ENCODE results near the gene NYAP2. TPM values are rescaled to one million over a fixed set of nuclear protein-coding genes. Genes with fewer than 3 reads are reported as not detected.

NYAP2 gene
- total and polyA plus RNA-seq, 10 of the 15 experiments (the other 5 are each of a cell fraction or from before 2014, with no cell fraction given): 0.03 TPM; not detected in 9

DNA sequence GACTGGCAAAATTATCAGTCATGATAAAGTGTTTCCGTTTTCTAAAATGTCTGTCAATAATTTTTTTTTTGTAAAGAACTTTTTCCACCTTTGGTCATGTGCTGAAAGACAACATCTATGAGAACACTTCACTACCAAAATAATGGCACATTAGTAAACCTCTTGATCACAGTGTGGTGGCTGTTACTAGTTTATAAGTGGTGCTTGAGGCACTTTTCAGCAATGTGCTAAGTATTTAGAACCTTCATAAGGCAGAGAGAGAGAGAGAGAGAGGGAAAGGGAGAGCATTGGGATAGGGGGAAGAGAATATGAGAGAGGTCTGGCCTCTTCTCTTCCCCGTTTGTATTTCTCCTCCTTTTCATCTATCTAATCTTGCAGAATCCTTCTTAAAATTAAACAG is 1.1 kb upstream of the NYAP2 start (continued):
- TF ChIP-seq EZH2 (IDR thresholded peaks at IDR 0.05; ENCODE audit: borderline replicate concordance, control insufficient read depth, low read depth, low read length) (no peak), LARP7 (IDR thresholded peaks at IDR 0.05) (no peak)

DNA sequence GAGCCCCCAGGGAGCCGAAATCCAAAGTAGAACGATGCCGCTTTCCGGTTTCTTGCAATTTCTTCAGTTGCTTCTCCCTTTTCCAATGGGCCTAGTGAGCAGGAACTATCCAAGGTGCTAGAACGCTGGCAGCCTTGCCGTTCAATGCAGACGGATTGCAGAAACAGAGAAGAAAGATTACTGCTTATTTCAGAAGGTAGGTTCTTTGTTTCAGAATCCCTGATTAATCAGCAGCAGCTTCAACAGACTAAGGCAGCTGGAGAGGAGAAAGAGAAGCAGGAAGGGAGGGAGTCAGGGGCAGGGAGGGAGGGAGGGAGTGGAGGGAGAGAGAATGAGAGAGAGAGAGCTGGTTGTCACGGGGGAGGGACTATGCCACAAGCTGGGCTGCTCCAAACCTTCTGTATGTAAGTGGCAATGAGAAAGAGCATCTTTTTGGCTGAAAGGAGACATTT is 576 bp downstream of the NYAP2 start:
- ChIA-PET CTCF (interaction anchor here (1.1 kb wide), 1 partner anchor 117 kb away, joined by 3 read pairs; no protein-coding TSS in a partner anchor), POLR2A (no interaction called here)

More for the DNA sequence above, 576 bp downstream of the NYAP2 start:
- no peaks in the 10 kb centered on the region for H4K20me1 ChIP-seq (ENCODE audit: control insufficient read depth, insufficient read depth)
- no peak overlapping the region for H3K4me2 ChIP-seq (ENCODE audit: control insufficient read depth, insufficient read depth)
- no peaks in the 10 kb centered on the region for H3K9me3 ChIP-seq (replicated peaks; ENCODE audit: control insufficient read depth, insufficient read depth, low read length)
- H3K27ac ChIP-seq (ENCODE audit: control insufficient read depth, insufficient read depth): no peak overlapping the region
- no peak overlapping the region for H3K9ac ChIP-seq (ENCODE audit: control insufficient read depth, insufficient read depth, low read length)
- RAD21 ChIA-PET (ENCODE audit: unreplicated experiment): no interaction called here
- H3K4me1 ChIP-seq (ENCODE audit: control insufficient read depth, insufficient read depth, low read length): no peaks in the 10 kb centered on the region
- intact Hi-C loops (cut with micrococcal nuclease; ENCODE audit: unreplicated experiment) (no loop called here), in situ Hi-C loops (cut with MboI) (no loop called here)
- DNase-seq (ENCODE audit: low read depth, low spot score) (no peak), ATAC-seq (no peak), FAIRE-seq (no peak)
- H3K4me3 ChIP-seq: no peak overlapping the region
- H3K36me3 ChIP-seq (ENCODE audit: control insufficient read depth in 2 of 2, insufficient read depth in 2 of 2, low read length in 1 of 2): no peaks in the 10 kb centered on the region
- TF ChIP-seq, protein P1, sequence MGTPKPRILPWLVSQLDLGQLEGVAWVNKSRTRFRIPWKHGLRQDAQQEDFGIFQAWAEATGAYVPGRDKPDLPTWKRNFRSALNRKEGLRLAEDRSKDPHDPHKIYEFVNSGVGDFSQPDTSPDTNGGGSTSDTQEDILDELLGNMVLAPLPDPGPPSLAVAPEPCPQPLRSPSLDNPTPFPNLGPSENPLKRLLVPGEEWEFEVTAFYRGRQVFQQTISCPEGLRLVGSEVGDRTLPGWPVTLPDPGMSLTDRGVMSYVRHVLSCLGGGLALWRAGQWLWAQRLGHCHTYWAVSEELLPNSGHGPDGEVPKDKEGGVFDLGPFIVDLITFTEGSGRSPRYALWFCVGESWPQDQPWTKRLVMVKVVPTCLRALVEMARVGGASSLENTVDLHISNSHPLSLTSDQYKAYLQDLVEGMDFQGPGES (IDR thresholded peaks at IDR 0.05): no peak
- TF ChIP-seq, protein P2, sequence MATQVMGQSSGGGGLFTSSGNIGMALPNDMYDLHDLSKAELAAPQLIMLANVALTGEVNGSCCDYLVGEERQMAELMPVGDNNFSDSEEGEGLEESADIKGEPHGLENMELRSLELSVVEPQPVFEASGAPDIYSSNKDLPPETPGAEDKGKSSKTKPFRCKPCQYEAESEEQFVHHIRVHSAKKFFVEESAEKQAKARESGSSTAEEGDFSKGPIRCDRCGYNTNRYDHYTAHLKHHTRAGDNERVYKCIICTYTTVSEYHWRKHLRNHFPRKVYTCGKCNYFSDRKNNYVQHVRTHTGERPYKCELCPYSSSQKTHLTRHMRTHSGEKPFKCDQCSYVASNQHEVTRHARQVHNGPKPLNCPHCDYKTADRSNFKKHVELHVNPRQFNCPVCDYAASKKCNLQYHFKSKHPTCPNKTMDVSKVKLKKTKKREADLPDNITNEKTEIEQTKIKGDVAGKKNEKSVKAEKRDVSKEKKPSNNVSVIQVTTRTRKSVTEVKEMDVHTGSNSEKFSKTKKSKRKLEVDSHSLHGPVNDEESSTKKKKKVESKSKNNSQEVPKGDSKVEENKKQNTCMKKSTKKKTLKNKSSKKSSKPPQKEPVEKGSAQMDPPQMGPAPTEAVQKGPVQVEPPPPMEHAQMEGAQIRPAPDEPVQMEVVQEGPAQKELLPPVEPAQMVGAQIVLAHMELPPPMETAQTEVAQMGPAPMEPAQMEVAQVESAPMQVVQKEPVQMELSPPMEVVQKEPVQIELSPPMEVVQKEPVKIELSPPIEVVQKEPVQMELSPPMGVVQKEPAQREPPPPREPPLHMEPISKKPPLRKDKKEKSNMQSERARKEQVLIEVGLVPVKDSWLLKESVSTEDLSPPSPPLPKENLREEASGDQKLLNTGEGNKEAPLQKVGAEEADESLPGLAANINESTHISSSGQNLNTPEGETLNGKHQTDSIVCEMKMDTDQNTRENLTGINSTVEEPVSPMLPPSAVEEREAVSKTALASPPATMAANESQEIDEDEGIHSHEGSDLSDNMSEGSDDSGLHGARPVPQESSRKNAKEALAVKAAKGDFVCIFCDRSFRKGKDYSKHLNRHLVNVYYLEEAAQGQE (IDR thresholded peaks at IDR 0.05; ENCODE audit: low read depth, low read length): peak; percentile 83
- SMC1A ChIA-PET (ENCODE audit: uncharacterized antibody, unreplicated experiment): no interaction called here
- BruUV-seq (replicated peaks): no TSS peak
- no peaks in the 10 kb centered on the region for H3K27me3 ChIP-seq (replicated peaks in 1 of 2; ENCODE audit: control insufficient read depth in 2 of 2, insufficient read depth in 2 of 2, low read length in 1 of 2)
- WGBS (ENCODE audit: insufficient coverage, insufficient replicate concordance, low lambda C conversion rate, missing lambda C conversion rate): 16% methylated on average over 8 of the region's 8 CpGs
- H3K79me2 ChIP-seq (ENCODE audit: control insufficient read depth, insufficient read depth, low read length): no peaks in the 10 kb centered on the region
- no peak overlapping the region for H2AFZ ChIP-seq (ENCODE audit: control insufficient read depth, low read depth, low read length)

Data from GM12878 (cell line).